Colonic mucosa (tissue), 4 donors: ENCODE data around the gene SAMD4A. TPM values are rescaled to one million over a fixed set of nuclear protein-coding genes. Genes with fewer than 3 reads are reported as not detected.

Experiments
- DNase-seq: peaks from one replicate; pipeline ENCODE4 v3.0.0-alpha.2; 2020
- H3K27ac ChIP-seq: fragments of 200-600 bp; one replicate; pipeline ENCODE4 v1.8.0; 2021
- H3K27me3 ChIP-seq: fragments of 200-600 bp; one replicate; pipeline ENCODE4 v1.8.0; 2021
- H3K36me3 ChIP-seq: fragments of 200-600 bp; one replicate; pipeline ENCODE4 v1.8.0; 2021
- H3K4me1 ChIP-seq: fragments of 200-600 bp; one replicate; pipeline ENCODE4 v1.8.0; 2021; ENCODE audit warnings: mild to moderate bottlenecking
- H3K4me3 ChIP-seq: fragments of 200-600 bp; one replicate; pipeline ENCODE4 v1.8.0; 2021
- H3K9ac ChIP-seq, 2 donors: one replicate each; pipeline ENCODE4 v1.7.0; 2013; ENCODE audit warnings: control low read depth in 2 of 2, low read depth in 2 of 2, low read length in 2 of 2
- H3K9me3 ChIP-seq: fragments of 200-600 bp; one replicate; pipeline ENCODE4 v1.8.0; 2021
- intact Hi-C: fragments of 100-400 bp; cut with DNase I; formaldehyde crosslinking; loops from one replicate; pipeline ENCODE4 v1.14.1; 2022
- total RNA-seq, 2 donors: library from RNA; stranded (reverse); fragmentation: NEBNext Ultra II Directional in 1 of 2; extraction: Animal tissue kit (Norgen Biotek cat#: 25700) in 1 of 2; gene quantifications; one replicate each; pipeline ENCODE4 v1.2.1, GENCODE V29; 2021
- TF ChIP-seq, protein P1 (sequence below): fragments of 200-600 bp; IDR thresholded peaks from one replicate; pipeline ENCODE4 v1.8.0; 2022; ENCODE audit warnings: antibody characterized with exemption, mild to moderate bottlenecking
- donor health status: healthy.
- donor health status: DM: no; HTN: no; CAD: no.
- donor health status: DM: no; HTN: no; CAD: no.

The SAMD4A gene
- total RNA-seq, 2 donors from 2014 or later: 5.6 to 31.3 TPM

DNA sequence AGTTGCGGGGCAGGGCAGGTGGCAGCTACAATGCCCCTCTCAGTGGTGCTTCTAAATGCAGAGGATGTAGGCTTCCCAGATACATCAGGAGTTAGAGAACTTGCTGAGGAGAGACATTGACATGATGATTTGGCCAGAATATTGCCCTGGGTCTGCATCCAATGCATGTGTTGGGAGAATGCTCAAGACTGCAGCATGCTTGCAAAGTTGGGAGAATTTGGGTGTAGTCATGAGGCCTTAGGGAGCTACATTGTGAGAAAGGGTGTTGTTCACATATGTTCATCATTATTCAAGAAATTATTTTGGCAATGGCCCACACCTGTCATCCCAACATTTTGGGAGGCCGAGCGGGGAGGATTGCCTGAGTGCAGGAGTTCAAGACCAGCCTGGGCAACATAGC is 149.9 kb downstream of the SAMD4A start:
- intact Hi-C loops: no loop called here
- Histone ChIP-seq H3K27me3 (no peaks in the 10 kb centered on the region), H3K36me3 (no peaks in the 10 kb centered on the region), H3K9me3 (no peaks in the 10 kb centered on the region), H3K27ac (no peak overlapping the region), H3K4me3 (no peak overlapping the region), H3K9ac (no peak overlapping the region), H3K4me1 (no peaks in the 10 kb centered on the region)
- DNase-seq: no peak
- TF ChIP-seq, protein P1, sequence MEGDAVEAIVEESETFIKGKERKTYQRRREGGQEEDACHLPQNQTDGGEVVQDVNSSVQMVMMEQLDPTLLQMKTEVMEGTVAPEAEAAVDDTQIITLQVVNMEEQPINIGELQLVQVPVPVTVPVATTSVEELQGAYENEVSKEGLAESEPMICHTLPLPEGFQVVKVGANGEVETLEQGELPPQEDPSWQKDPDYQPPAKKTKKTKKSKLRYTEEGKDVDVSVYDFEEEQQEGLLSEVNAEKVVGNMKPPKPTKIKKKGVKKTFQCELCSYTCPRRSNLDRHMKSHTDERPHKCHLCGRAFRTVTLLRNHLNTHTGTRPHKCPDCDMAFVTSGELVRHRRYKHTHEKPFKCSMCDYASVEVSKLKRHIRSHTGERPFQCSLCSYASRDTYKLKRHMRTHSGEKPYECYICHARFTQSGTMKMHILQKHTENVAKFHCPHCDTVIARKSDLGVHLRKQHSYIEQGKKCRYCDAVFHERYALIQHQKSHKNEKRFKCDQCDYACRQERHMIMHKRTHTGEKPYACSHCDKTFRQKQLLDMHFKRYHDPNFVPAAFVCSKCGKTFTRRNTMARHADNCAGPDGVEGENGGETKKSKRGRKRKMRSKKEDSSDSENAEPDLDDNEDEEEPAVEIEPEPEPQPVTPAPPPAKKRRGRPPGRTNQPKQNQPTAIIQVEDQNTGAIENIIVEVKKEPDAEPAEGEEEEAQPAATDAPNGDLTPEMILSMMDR: no peak

DNA sequence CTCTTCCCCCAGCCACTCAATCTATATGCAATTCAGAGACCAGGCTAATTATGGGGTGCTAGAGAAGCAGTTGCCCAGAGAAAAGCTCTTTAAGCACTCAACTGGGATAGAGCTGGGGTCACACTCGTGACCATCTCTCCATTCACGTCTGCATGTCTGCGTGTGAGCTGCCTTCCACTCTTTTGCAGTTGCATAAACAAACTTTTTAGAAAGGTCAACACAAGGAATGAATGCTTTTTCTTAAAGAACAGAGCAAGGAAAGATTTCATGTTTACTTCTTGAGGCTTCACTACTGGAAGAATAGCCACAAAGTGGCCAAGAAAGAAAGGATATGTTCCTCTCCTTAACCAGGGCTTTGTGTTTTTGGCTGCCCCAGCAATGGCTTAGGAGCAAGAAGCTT is 151.1 kb downstream of the SAMD4A start:
- no peaks in the 10 kb centered on the region for H3K9me3 ChIP-seq
- no peak overlapping the region for H3K4me3 ChIP-seq
- no peaks in the 10 kb centered on the region for H3K36me3 ChIP-seq
- H3K27ac ChIP-seq: no peak overlapping the region
- H3K4me1 ChIP-seq: no peaks in the 10 kb centered on the region
- DNase-seq: no peak
- H3K9ac ChIP-seq: no peak overlapping the region
- intact Hi-C loops: no loop called here
- TF ChIP-seq, protein P1: no peak
- no peaks in the 10 kb centered on the region for H3K27me3 ChIP-seq

DNA sequence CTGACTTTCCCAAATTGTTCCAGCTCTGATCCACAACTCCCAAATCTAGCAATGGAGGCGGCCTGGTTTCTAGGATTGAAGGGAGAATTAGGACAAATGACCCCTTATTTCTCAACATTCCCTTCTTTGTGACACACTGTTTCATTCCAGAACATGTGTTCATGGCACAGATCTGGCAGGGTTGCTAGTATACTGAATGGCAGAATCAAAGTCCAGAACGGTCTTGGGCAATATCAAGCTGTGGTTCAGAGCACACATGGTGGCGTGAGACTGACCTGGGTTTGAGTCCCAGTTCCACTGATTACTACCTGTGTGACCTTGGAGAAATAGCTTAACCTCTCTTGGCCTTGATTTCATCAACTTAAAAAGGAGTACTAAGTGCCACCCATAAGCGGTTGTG is 152.5 kb downstream of the SAMD4A start:
- no peak overlapping the region for H3K4me3 ChIP-seq
- TF ChIP-seq, protein P1: no peak
- no peaks in the 10 kb centered on the region for H3K4me1 ChIP-seq
- no peaks in the 10 kb centered on the region for H3K9me3 ChIP-seq
- intact Hi-C loops: no loop called here
- no peak overlapping the region for H3K9ac ChIP-seq
- H3K27ac ChIP-seq: no peak overlapping the region
- H3K27me3 ChIP-seq: no peaks in the 10 kb centered on the region
- no peaks in the 10 kb centered on the region for H3K36me3 ChIP-seq
- no peak for DNase-seq

DNA sequence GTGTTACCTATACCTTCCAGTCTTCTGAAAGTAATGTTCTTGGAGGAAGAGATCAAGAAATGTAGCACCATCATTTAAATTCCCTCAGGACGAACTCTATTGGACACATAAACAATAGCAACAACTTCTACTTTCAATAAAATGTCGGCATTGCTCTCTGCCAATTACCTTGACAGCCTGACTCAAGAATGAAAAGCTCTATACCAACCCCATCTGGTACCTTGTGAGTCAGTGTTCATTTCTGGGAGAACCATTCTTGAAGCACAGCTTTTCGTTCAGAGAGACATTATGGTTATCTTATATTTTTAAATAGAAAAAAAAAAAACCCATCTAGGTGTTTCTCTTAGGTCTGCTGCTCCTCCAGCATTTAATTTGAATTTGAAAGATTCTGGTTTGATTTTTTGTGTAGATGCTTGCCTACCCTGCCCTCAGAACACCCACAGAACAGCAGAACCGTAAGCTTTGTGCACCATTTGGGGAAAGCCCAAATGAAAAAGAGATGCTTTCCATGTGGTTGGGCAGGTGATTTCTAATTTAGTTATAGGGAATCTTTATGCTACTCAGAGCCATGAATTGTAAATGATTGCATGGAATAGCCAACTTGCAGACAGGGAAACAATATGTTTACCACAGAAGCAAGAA is 156.0 kb downstream of the SAMD4A start:
- Histone ChIP-seq H3K4me3 (no peak overlapping the region), H3K27me3 (no peaks in the 10 kb centered on the region), H3K9me3 (no peaks in the 10 kb centered on the region), H3K27ac (no peak overlapping the region), H3K4me1 (no peaks in the 10 kb centered on the region), H3K9ac (no peak overlapping the region), H3K36me3 (no peaks in the 10 kb centered on the region)
- TF ChIP-seq, protein P1: no peak
- intact Hi-C loops: no loop called here
- no peak for DNase-seq

DNA sequence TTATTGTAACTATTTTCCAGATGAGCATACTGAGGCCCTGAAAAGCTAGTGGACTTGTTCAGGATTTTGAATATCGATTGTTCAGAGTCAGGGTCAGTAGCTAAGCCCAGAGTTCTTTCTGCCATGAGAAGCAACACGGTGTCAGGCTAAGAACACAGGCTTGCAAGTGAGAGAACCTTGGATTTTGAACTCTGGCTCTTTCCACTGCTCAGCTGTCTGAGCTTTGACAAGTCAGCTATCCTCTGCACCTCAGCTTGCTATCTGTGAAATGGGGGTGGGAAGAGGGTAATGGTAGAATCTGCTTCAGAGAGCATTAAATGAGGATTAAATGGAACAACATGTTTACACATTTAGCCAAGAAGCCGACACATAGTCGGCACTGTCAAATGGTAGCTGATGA is 157.2 kb downstream of the SAMD4A start:
- no peak overlapping the region for H3K27ac ChIP-seq
- DNase-seq: no peak
- H3K36me3 ChIP-seq: no peaks in the 10 kb centered on the region
- H3K9ac ChIP-seq: no peak overlapping the region
- no peaks in the 10 kb centered on the region for H3K27me3 ChIP-seq
- TF ChIP-seq, protein P1: no peak
- no peaks in the 10 kb centered on the region for H3K4me1 ChIP-seq
- H3K4me3 ChIP-seq: no peak overlapping the region
- intact Hi-C loops: no loop called here
- no peaks in the 10 kb centered on the region for H3K9me3 ChIP-seq
